Stimulated activated CD4-positive, alpha-beta T cell treated with anti-CD3 and anti-CD28 coated beads, Interleukin-12 subunit alpha, Interleukin-12 subunit beta, amount 100 ng/mL, for 24 hours (primary cell): ENCODE data around the gene CAMKMT.

Source experiments
- DNase-seq, 2 experiments: peaks; one replicate each; pipeline ENCODE4 v3.0.0-alpha.2; 2020; ENCODE audit warnings: low read depth in 2 of 2

The CAMKMT gene

DNA sequence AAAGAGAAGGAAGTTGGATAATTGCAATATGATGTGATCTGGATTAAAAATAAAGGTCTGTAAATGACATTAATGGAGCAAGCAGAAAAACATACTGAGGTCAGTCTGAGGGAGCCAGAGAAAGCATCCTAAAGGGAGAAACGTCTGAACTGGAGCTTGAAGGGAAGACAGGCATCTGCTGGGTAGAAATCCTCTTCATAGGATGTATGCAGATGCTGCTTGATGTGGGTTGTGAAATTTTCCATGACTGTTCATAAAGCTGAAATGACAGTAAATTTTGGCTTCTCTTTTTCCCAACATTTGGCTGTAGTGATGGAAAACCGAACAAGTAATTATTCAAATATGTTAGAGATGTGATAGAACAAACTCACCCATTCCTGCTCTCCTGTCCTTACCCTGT, 287.6 kb downstream of the CAMKMT start:
- DNase-seq: no peak

DNA sequence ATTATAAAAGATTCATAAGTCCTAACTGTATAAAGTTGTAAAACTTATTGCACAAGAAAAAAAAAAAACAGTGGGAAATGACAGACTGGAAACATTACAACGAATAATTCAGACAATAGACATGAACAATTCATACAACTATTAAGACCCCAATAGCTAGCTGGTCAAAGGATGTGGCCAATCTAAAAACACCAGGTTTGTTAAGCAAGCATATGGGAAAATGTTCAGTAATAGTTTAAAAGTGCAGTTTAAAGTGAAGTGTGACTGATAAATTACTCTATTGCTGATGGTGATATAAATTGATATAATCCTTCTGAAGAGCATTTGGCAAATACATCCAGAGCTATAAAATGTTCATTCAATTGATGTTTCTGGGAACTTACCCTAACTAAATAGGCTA, 289.0 kb downstream of the CAMKMT start:
- DNase-seq: no peak

DNA sequence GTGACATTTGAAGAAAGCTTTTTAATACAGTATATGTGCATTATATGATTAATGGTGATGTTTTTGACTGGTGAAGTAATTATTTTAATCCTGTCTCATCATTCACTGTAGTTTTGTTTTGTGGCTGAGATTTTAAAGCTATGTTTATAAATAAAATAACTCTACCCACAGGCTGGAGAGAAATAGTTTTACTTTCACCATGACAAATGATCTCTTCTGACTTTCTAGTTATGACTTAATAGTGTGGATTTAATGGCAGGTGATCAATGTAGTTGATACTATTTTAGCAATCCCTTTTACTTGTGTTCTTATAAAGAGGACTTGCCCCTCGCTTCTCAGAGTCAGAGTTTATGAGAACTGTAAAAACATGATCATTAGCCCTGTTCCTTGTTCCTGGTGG, 290.2 kb downstream of the CAMKMT start:
- no peak for DNase-seq

DNA sequence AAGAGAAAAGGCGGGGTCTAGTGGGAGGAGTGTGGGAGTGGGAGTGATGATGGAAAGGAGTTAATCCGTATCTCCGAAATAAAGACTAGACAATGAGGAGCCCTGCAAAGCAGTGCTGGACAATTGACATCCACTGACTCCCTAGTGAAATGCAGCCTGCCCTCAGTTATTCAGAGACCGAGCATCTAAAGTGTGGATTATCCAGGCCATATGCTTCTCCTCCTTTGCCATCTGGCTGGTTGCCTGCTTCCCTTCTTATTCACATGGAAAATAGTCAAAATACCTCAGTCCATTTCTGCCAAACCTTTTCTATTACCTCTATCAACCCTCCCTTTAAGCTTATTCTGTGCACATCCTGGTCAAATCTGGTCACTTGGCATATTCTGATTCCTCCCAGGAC, 291.0 kb downstream of the CAMKMT start:
- DNase-seq: no peak

DNA sequence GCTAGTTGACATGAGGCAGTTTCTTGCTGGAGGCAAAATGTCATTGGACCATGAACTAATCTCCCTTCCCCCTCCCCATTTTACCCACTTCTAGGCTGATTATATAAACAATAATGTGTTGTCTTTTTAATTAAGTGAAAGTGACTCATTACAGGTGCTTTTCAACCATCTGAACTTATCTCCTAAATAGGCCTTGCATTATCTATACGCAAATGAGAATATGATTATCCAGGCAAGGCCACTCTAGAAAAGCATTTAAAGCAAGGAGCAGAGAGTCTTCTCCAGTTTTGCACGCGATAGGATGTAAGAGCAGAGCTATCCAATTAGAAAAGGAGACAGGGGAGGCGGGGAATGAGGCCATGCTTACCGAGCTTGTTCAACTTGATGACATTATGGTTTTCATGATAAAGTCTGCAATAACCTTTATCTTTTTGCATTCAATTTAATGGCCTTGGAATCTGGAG, 293.7 kb downstream of the CAMKMT start:
- no peak for DNase-seq

DNA sequence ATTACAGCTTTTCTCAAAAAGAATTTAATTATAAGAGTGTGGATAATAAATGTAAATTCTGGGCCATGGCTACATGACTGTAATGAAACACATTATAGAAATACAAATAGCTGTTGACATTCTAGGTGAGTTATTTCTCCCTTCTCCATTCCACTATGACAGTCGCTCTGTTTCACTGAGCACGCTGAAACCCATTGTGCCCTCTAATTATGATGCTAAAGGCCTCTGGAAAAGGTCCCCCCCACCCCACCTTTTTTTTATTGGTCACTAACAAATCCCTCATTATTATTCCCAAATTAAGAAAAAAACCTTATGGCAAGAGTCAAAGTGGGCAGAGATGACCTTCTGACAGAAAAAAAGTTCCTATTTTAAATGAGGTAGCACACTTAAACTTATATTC, 294.7 kb downstream of the CAMKMT start:
- no peak for DNase-seq

DNA sequence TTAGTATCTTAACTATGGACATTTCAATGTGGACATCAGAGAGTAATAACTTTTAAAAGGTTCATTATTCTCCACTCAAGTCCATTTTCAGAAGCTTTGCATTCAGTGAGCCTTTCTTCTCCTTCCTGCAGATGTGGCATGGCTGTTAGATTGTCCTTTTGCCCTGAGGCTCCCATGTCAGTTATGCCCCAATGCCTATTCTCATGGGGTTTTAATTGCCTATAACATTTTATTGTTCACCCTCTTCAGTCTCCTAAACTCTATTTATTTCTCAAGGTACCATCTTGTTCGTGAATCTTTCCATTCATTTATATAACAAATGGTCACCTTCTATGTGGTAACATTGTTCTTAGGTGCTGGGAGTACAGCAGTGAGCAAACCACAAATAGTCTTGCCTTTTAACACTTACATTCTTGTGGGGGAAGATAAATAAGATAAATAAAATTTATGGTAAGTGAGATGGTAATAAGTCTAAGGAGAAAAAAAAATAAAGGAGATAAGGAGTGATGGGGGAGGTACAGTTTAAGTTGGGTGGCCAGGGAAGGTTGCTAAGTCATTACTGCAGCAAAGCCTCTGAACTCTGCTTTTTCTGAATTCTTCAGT, 301.8 kb downstream of the CAMKMT start:
- no peak for DNase-seq

DNA sequence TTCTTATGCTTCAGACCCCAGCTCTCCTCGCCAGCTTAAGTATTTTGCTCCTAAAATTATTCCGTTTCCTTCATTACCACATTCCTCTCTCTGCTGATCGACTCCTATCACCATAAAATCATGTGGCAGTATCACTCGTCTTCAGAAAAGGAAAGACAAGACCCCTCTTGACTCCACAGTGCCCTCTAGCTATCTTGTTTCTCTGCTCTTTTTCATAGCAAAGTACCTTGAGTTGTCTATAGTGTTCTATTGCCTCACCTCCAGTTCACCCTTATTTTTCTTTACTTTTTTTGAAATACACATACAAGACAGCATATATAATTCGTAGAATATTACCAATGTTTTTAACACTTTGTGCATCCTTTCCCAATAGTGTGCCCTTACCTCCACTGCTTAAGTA, 306.6 kb downstream of the CAMKMT start:
- no peak for DNase-seq

DNA sequence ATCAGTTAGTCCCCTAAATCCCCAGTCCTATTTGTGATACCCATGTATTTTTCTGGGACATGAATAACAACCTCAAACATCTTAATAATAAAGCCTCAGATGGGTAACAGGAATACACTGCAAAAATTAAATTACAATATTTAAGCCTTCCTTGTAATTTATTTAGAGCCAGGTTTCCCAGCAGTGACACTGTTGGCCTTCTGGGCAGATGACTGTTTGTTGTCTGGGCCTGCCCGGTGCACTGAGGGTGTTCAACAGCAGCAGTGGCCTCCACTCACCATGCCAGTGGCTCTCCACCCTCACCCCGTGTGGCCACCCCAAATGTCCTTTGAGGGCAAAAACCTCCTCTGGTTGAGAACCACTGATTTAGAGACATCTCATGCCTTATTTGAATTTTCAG, 309.5 kb downstream of the CAMKMT start:
- DNase-seq: no peak

DNA sequence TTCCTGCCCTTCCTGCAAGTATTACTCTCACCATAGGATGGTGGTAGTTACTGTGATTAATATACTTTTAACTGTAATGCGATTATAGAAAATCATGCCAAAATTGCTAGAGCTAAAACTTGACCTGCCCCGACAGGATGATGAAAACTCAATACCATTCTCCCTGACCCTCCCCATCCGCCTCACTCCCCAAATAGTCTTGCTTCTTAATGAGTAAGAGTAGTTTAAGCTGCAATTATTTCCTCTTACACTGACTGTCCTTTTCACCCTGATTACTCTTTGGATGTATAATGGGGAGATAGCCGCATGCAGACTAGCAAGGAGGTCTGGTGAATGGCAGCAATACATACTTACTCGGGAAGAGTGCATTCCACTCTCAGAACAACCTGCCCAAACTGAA, 310.2 kb downstream of the CAMKMT start:
- DNase-seq: no peak

DNA sequence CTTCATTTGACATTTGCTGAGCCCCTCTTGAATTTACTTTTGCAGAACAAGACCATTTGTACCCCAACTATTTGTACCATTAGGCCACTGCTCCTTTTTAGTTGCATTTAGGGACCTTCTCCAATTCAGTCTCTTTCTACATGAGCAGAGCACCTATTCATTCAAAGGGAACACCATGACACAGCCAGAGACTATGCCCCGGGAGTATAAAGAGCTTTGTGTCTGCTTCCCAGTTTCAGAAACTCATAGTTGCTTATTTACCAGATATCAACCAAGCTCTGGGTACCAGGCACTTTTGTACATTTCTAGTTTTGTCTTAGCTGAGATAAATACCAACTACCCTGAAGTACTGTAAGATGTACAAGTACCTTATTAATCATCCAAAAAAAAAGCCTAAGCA, 310.7 kb downstream of the CAMKMT start:
- DNase-seq: no peak

DNA sequence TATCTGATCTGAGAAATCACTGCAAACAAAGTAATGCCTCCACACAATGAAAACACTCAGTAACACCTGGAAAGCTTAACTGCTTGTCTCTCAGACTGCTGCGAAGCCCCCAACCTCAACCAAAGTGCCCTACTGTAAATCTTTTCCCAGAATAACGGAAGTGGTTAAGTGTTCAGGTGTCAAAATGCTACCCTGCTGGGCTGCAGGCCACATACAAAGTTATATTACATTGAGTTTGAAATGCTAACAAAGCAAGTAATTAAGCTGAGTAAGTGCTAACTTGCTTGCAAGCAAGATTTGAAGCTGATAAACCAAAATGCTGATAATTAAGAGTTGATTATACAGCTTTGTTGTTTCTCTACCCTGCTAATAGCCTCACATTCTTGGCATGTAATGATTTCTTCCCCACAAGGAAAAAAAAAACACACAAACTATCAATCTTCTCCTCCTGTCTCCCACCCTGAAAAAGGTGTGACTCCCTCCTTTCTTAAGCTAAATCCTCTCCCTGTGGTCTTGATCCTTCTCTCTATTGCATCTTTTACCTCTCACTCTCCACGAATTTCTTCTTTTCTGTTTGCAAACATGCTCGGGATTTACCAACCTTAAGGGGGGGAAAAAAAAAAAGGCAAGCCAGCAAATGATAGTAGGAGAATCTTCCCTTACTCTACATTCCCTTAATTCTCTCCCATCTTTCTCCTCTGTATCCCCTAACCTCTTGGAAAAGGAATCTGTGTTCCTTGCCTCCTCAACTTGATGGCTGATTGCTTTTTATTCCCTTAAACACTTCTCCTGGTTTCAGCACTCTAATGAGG, 312.9 kb downstream of the CAMKMT start:
- no peak for DNase-seq

DNA sequence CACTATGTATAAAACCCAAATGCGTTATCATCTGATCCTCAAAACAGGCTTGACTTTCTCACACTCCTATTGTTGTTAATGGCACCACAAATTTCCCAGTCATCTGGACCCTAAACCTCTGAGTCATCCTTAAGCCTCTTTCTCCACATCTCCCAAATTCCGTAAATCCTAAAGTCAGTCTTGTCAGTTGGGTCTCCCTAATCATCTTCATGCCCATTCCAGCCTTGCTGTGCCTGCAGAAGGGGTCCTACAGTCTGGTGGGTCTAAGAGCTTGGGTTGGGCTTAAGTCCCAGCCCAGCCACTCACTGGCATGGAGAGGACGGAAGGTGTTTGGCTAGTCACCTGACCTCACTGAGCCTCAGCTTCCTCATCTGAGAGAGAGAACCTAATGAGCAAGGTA, 314.6 kb downstream of the CAMKMT start:
- DNase-seq: no peak

DNA sequence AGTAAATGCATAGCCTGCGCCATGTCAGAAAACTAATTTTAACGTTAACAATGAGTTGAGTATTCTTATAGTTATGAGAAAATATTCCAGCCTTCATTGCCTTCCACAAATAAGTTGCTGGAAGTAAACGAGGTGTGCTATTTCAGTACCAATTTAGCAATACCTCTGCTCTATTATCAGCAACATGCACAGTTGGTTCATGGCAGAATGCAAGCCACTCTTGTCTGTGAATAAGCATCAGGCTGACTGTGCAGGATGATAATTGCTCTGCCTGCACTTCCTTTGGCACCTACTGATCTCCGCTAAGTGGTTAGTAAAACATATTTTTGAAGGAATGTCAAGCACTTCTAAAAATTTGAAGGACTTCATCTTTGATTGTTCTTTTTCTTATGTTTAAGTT, 317.8 kb downstream of the CAMKMT start:
- DNase-seq: no peak

DNA sequence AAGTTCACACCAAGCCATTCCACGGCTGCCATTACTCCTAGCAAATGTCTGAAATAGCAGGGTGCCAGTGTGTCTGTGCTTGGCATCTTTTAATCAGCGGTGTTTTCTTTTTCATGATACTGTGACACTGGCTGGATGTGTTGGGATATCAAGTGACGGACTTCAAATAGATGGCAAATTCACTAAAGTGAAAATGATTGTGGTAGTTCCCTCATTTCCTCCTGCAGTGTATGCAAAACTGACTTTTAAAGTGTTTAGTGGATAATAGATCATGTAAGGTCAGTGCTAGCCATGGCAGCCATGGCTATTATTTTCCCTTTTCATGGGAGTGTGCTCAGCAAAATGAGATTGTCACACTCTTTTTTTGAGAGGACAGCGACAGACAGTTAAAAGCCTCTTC, 318.2 kb downstream of the CAMKMT start:
- no peak for DNase-seq

DNA sequence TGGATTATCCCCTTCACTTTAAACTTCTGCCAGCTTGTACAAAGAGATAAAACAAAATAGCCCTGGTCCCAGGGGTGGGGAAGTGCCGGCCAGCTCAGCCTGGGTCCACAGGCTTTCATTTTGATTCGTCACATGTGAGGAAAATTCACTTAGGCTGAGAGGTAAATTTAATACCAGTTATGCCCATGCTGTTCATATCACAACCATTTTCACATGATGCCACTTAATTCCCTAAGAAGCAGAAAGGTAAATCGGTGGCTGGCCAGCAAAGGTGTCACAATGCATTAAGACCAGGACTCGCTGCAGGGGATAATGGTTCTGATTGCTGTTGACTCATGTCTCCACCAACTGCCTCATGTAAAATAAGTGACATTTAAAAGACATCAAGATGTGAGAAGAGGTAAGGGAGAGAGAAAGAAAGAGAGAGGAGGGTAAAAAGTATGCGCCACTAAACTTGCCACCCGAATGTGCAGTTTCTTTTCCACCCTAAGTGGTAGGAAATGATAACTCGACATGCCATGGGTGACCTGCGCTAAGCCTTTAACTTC, 318.8 kb downstream of the CAMKMT start:
- no peak for DNase-seq

DNA sequence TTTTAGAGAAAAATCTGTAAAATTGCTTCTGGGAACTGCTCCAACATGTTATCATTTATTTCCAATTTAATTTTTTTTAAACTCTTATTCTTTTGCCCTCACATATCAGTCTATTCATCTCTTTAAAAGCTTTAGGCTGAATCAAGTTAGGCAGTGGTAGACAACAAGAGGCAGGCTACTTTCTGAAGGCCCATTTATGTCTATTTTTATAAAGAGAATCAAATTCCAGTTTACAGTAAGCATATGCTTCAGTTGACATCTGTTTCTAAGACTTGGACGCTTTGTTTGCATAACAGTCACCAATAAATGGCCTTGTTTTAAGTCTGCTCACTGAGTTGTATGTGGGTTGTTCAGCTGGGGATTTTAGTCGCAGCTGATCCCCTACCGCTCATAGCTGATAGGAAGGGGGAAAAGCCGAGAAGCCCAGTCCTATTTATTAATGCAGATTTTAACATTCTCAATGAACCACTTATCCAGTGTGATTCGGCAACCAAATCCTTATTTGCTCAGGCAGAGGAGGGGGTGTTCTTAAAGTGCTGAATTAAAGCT, 319.3 kb downstream of the CAMKMT start:
- no peak for DNase-seq

DNA sequence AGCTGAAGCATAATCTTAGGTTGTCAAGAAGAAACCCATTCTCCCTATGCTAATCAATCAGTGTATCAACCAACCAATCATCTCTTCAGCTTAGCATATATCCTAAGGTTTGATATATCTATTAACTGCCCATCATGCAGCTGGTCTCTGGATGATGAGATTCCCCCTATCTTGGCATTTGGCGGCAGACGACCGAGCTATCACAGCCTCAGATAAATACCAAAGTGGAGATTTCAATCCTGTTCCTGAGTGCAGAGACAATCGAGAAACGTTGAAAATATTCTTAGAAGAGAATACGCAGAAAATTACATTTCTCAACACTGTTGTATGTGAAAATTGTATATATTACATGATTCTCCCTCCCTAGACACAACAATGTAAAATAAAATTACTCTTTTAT, 320.7 kb downstream of the CAMKMT start:
- DNase-seq: no peak

DNA sequence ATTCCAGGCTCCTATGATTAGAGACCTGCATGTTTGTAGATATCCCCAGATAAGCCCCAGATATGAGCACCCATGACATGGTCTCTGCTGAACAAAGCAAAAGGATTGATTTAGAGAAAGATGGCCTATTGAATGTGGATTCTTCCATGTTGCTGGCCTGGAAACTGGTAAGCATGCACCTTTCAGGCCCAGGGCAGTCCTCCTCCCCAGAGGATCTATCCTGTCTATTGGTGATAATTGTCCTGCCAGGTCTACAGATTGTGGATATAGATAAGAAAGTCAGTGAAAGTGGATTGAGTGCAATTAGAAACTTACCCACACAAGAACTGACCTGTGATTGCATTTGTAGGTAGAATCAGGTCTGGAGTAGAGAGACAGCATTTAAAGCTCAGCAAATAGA, 322.8 kb downstream of the CAMKMT start:
- no peak for DNase-seq

DNA sequence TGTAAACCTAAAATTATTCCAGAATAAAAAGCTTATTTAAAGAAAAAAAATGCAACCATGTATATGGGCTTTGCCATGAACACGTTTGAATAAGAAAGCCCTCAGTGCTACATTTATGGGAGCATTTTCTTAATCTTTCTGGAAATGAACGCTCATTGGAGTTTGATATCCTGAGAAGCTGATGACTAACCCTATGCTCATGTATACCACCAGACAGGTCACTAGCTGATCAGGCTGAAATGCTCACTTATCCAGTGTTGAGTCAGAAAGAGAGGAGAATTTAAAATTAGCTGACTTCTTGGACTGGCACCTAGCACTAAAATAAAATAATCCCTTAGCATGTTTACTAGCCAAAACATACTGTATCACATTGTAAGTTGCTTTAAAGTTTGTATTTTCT, 324.8 kb downstream of the CAMKMT start:
- no peak for DNase-seq

DNA sequence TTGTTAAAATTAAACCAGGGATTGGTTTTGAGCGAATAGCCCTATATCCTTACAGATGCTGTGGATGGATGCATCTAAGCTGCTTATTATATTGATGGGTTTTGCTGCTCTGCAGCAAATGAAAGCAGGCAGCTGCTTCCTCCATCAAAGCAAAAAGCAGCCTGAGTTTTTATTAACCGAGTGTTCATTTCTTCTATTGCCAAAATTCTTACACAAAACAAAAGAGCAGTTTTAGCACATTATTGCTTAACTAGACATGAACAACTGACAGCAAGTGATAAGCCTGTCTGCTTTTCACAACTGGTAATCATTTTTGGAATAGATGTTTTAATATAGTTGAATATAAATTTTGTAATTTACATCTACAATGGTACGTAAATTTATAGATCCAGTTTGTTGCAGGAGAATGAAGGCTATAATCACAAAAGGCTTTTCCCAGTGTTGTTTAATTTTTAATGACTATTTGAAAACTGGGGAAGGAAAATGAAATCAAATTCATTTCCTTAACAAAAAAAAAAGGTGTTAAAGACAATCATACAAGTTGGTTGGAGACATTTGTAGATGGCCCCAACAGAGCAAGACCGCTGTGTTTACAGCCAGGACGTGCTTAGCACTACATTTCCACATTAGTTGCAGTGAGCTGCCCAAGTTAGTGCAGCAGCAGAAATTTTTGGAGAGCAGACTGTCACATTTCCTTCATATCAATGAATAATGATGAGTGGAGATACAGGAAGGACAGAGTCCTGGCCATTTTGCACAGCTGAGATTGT, 326.1 kb downstream of the CAMKMT start:
- DNase-seq: no peak

DNA sequence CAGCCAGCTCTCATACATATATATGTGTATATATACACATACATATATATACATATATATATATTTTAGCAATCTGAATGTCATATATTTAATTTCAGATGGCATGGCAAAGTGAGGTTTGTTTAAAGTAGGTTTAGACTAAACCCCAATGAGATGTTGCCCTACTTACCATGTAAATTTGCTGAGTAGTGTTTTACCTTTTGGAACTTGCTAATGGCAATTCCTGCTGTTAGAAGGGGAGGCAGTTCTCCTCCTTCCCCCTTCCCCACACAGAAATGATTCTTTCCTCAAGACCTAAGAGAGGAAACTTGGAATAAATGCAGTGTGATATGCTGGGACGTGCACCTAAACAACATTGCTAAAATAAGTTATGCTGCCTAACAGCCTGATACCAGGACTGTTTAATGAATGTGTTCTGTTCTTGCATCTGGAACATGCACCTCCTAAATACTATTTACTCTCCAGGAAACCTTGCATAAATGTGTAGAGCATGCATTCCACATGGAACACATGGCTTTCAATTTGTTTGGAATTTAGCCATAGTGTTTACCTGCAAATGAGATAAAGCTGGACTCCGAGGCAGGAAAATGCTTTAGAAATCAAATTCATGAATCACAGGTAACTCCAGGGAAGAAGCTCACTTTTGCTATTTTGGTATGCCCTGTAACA, 326.8 kb downstream of the CAMKMT start:
- no peak for DNase-seq
